BJ (cell line): ENCODE measurements around the gene SMAD5. TPM values are rescaled to one million over a fixed set of nuclear protein-coding genes. Genes with fewer than 3 reads are reported as not detected.

ENCODE experiments used
- CTCF ChIA-PET: fragments of 350-600 bp; formaldehyde crosslinking; extraction: SDS; loops from one replicate; lab custom pipeline; 2021; ENCODE audit warnings: antibody characterized with exemption, inconsistent platforms; lab: Yijun Ruan, JAX
- POLR2A ChIA-PET: fragments of 300-600 bp; sonication (Branson Sonifier 250); formaldehyde crosslinking; extraction: SDS; loops from one replicate; lab custom pipeline; 2021; ENCODE audit warnings: antibody characterized with exemption; lab: Charles Lee
- DNase-seq: peaks from one replicate; pipeline ENCODE4 v3.0.0-alpha.2; 2011; ENCODE audit warnings: low read depth
- H3K27me3 ChIP-seq: 2 replicates; pipeline ENCODE4 v1.6.0; 2011; ENCODE audit warnings: low read length; ENCODE audit not compliant: control insufficient read depth, insufficient read depth
- H3K36me3 ChIP-seq: 2 replicates; pipeline ENCODE4 v1.5.1; 2011; ENCODE audit warnings: low read length; ENCODE audit not compliant: control insufficient read depth, insufficient read depth
- H3K4me3 ChIP-seq: 2 replicates; pipeline ENCODE4 v1.5.1; 2011; ENCODE audit warnings: low read depth, mild to moderate bottlenecking, control low read depth, low read length
- polyA plus RNA-seq: library from polyadenylated mRNA; depleted of rRNA; stranded (reverse); fragments of >200 nt; gene quantifications from 2 replicates; pipeline ENCODE4 v1.2.3, GENCODE V29; 2011
- TF ChIP-seq, protein P1 (sequence below): IDR thresholded peaks from 2 replicates; pipeline ENCODE4 v1.5.1; 2011; ENCODE audit warnings: low read depth, mild to moderate bottlenecking, control low read depth, inconsistent platforms, low read length, moderate library complexity; ENCODE audit not compliant: insufficient read depth

SMAD5 gene
- polyA plus RNA-seq, 1 experiment: 34.3 TPM

DNA sequence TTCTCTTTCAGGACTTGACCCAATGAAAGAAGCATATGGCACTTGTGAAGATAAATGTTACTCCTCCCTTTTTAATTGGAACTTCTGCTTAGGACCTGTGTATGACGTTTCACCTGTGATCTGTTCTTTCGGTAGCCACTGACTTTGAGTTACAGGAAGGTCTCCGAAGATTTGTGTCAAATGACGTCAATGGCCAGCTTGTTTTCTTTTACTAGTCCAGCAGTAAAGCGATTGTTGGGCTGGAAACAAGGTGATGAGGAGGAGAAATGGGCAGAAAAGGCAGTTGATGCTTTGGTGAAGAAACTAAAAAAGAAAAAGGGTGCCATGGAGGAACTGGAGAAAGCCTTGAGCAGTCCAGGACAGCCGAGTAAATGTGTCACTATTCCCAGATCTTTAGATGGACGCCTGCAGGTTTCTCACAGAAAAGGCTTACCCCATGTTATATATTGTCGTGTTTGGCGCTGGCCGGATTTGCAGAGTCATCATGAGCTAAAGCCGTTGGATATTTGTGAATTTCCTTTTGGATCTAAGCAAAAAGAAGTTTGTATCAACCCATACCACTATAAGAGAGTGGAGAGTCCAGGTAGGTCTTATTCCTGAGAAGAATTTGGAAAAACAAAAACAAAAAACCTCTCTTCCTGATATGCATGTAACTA is 21.1 kb downstream of the SMAD5 start:
- POLR2A ChIA-PET: no interaction called here
- CTCF ChIA-PET: interaction anchor here (0.6 to 1.2 kb wide), 3 partner anchors 11 to 229 kb away, joined by 3 read pairs; no protein-coding TSS in a partner anchor
- H3K36me3 ChIP-seq: no peaks in the 10 kb centered on the region; the same call in none of the 2 replicates

DNA sequence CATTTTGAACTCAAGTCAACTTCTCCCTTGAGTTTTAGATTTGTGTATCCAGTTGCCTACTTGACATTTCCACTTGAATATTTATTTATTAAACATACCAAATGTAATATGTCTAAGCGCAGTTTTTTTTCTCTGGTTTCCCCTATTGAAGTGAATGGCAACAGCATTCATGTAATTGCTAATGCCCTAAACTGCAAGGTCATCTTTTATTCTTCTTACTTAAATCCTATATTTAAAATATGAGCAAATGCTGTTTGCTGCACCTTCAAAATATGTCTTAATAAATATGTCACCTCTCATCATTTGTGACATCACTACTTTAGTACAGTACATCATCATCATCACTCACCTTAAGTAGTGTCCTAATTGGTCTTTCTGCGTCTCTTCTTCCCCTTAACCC is 22.4 kb downstream of the SMAD5 start:
- DNase-seq: no peak
- H3K4me3 ChIP-seq: no peak overlapping the region
- TF ChIP-seq, protein P1, sequence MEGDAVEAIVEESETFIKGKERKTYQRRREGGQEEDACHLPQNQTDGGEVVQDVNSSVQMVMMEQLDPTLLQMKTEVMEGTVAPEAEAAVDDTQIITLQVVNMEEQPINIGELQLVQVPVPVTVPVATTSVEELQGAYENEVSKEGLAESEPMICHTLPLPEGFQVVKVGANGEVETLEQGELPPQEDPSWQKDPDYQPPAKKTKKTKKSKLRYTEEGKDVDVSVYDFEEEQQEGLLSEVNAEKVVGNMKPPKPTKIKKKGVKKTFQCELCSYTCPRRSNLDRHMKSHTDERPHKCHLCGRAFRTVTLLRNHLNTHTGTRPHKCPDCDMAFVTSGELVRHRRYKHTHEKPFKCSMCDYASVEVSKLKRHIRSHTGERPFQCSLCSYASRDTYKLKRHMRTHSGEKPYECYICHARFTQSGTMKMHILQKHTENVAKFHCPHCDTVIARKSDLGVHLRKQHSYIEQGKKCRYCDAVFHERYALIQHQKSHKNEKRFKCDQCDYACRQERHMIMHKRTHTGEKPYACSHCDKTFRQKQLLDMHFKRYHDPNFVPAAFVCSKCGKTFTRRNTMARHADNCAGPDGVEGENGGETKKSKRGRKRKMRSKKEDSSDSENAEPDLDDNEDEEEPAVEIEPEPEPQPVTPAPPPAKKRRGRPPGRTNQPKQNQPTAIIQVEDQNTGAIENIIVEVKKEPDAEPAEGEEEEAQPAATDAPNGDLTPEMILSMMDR: no peak
- H3K27me3 ChIP-seq: no peaks in the 10 kb centered on the region
- ChIA-PET POLR2A (no interaction called here), CTCF (no interaction called here)
- H3K36me3 ChIP-seq: no peaks in the 10 kb centered on the region; the same call in none of the 2 replicates

More for the DNA sequence above, 21.1 kb downstream of the SMAD5 start:
- TF ChIP-seq, protein P1: no peak
- DNase-seq: no peak
- no peaks in the 10 kb centered on the region for H3K27me3 ChIP-seq
- H3K4me3 ChIP-seq: no peak overlapping the region

DNA sequence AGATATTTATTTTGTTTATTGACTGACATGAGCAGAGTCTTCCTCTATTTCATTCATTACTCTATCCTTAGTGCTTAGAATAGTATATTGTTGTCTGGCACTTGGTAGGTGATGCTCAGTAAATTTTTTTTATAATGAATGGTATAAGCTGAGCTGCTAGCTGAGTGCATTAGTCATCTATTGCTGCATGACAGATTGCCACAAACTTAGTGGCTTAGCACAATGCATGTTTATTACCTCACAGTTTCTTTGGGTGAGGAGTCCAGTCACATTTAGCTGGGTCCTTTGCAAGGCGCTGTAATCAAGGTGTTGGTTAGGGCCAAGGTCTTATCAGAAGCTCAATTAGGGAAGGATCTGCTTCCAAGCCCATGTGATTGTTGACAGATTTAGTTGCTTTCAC is 23.1 kb downstream of the SMAD5 start:
- CTCF ChIA-PET: interaction anchor here (1.6 to 2.2 kb wide), 2 partner anchors 17 to 18 kb away, joined by 4 to 5 read pairs; no protein-coding TSS in a partner anchor
- TF ChIP-seq, protein P1: no peak
- POLR2A ChIA-PET: no interaction called here
- Histone ChIP-seq H3K36me3 (no peaks in the 10 kb centered on the region; the same call in none of the 2 replicates), H3K4me3 (no peak overlapping the region), H3K27me3 (no peaks in the 10 kb centered on the region)
- DNase-seq: no peak

DNA sequence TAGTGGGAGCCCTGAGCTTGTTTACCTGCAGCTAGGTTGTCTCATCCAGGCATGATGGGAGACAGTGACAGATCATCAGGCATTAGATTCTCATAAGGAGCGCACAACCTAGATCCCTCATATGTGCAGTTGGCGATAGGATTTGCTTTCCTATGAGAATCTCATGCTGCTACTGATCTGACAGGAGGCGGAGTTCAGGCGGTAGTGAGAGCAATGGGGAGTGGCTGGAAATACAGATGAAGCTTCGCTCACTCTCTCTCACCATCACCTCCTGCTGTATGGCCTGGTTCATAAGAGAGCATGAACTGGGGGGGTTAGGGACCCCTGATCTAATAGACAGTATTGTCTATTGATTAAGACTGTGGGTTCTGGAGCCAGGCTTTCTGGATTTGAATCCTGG is 24.9 kb downstream of the SMAD5 start:
- Histone ChIP-seq H3K27me3 (no peaks in the 10 kb centered on the region), H3K36me3 (no peaks in the 10 kb centered on the region; the same call in none of the 2 replicates), H3K4me3 (no peak overlapping the region)
- ChIA-PET POLR2A (no interaction called here), CTCF (interaction anchor here (2.2 kb wide), 1 partner anchor 19 kb away, joined by 4 read pairs; no protein-coding TSS in a partner anchor)
- DNase-seq: no peak
- TF ChIP-seq, protein P1: no peak

DNA sequence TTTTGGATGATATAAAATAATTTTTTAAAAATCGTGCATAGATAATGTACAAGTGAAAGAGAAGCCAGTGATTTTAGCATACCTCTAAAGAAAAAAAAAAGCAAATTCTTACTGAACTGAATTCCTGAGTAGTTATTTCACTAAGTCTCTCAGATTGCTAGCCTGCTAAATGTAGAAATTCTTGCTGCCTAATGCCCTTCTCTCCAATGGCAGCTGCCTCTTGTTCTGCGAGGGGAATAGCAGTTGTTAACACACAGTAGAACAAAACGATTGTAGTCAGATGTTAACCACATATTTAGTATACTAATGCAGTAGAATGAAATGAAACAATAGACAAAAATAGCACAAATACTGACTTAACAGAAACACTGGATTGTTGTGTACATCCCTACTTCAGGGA is 26.8 kb downstream of the SMAD5 start:
- no peak for DNase-seq
- TF ChIP-seq, protein P1: no peak
- no peaks in the 10 kb centered on the region; the same call in 1 of the 2 replicates for H3K36me3 ChIP-seq
- H3K4me3 ChIP-seq: no peak overlapping the region
- H3K27me3 ChIP-seq: no peaks in the 10 kb centered on the region
- ChIA-PET CTCF (no interaction called here), POLR2A (no interaction called here)
